ENCODE results near the gene CRK. TPM values are rescaled to one million over a fixed set of nuclear protein-coding genes. Genes with fewer than 3 reads are reported as not detected.

Gene CRK
- total RNA-seq, 1 experiment from 2014 or later: 57.9 TPM

DNA sequence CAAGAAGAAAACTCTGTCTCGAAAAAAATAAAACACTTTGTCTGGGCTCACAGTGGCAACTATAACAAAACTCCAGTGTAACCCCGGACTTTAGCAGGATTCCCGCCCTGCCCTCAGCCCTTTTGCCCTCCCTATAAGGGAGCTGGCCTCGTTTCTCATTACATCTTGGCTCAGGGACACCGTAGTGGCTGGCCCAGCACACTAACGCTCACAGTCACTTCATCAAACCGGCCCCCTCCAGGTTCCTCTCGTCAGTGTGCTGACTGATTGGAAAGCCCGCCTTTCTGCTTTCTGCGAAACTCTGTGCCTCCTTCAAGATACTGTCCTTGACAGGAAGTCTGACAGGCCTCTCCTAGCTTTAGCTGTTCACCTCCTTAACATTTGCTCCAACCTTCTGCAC is 47.7 kb upstream of the CRK start:
- H3K9me3 ChIP-seq (ENCODE audit: insufficient read depth, low read depth): no peaks in the 10 kb centered on the region
- H3F3A ChIP-seq (ENCODE audit: insufficient read depth, low read depth): no peaks in the 10 kb centered on the region
- TF ChIP-seq CTCF (conservative IDR thresholded peaks at IDR 0.05) (no peak), EZH2 (IDR thresholded peaks at IDR 0.05; ENCODE audit: low read depth) (no peak)
- no peak overlapping the region for H3K27ac ChIP-seq
- no peak overlapping the region for H3K4me2 ChIP-seq
- BruUV-seq (replicated peaks): no TSS peak
- no peaks in the 10 kb centered on the region for H3K27me3 ChIP-seq (ENCODE audit: insufficient read depth, low read depth)
- H3K9me2 ChIP-seq (ENCODE audit: insufficient read depth): no peaks in the 10 kb centered on the region
- no peaks in the 10 kb centered on the region for H4K20me1 ChIP-seq (ENCODE audit: insufficient read depth)
- H3K79me2 ChIP-seq (ENCODE audit: low read depth): no peaks in the 10 kb centered on the region
- CTCF ChIA-PET: no interaction called here
- H3K4me3 ChIP-seq: no peak overlapping the region
- no peak overlapping the region for H2AFZ ChIP-seq
- no peaks in the 10 kb centered on the region for H3K4me1 ChIP-seq (replicated peaks; ENCODE audit: insufficient read depth)
- H3K36me3 ChIP-seq (ENCODE audit: low read depth): no peaks in the 10 kb centered on the region
- POLR2A ChIA-PET (ENCODE audit: unreplicated experiment): interaction anchor here (0.7 kb wide), 1 partner anchor 11 kb away, joined by 3 read pairs; no protein-coding TSS in a partner anchor
- intact Hi-C loops (cut with micrococcal nuclease; ENCODE audit: unreplicated experiment): no loop called here
- no peak for DNase-seq

DNA sequence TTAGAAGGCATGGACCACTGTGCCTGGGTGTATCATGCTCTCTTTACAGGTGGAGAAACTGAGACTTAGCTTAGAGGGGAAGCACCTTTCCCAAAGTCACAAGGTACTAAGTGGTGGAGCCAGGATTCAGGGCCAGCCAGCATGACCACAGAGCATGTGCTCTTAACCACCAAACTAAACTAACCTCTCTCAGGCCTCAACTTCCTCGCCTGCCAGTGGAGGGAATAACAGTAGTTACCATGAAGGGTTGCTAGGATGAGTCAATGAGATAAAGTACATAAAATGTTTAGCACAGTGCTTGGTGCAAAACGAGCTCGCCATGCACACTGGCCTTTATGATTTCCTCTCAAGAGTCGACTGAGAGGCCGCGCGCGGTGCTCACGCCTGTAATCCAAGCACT is 42.8 kb upstream of the CRK start:
- peak in 1 of 2 experiments; percentile 38 for DNase-seq
- POLR2A ChIA-PET (ENCODE audit: unreplicated experiment): interaction anchor here (0.6 to 1.0 kb wide), 2 partner anchors 17 to 967 kb away, joined by 5 to 20 read pairs; no protein-coding TSS in a partner anchor
- BruUV-seq (replicated peaks): no TSS peak

DNA sequence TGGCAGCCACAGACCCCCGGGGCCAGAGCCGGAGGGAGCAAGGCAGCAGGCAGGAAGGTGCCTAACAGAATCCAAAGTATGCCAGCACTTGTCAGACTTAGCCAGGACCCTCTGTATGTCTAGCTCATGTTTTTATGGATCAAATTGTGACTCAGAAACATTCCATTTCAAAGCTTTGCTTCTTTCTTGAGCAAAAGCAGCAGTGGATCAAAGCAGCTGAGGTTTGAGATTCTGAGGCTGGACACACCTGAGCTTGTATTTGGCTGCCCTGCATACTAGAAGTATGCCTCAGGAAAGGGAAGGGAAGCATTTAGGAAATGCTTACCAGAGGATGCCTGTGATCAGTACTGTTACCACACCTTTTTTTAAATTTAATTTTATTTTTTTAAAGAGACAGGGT is 42.2 kb upstream of the CRK start:
- H2AFZ ChIP-seq: no peak overlapping the region
- no peak overlapping the region for H3K4me3 ChIP-seq
- no peaks in the 10 kb centered on the region for H3K4me1 ChIP-seq (replicated peaks; ENCODE audit: insufficient read depth)
- TF ChIP-seq CTCF (conservative IDR thresholded peaks at IDR 0.05) (no peak), EZH2 (IDR thresholded peaks at IDR 0.05; ENCODE audit: low read depth) (no peak)
- no peaks in the 10 kb centered on the region for H3K9me2 ChIP-seq (ENCODE audit: insufficient read depth)
- H3K36me3 ChIP-seq (ENCODE audit: low read depth): no peaks in the 10 kb centered on the region
- no peaks in the 10 kb centered on the region for H3K9me3 ChIP-seq (ENCODE audit: insufficient read depth, low read depth)
- DNase-seq: peak in 1 of 2 experiments; percentile 31
- no peaks in the 10 kb centered on the region for H4K20me1 ChIP-seq (ENCODE audit: insufficient read depth)
- H3K79me2 ChIP-seq (ENCODE audit: low read depth): no peaks in the 10 kb centered on the region
- no peaks in the 10 kb centered on the region for H3K27me3 ChIP-seq (ENCODE audit: insufficient read depth, low read depth)
- peaks cover 16% of the 10 kb centered on the region; the same call in 1 of the 2 replicates for H3F3A ChIP-seq (ENCODE audit: insufficient read depth, low read depth)
- intact Hi-C loops (cut with micrococcal nuclease; ENCODE audit: unreplicated experiment): no loop called here
- CTCF ChIA-PET: no interaction called here
- no peak overlapping the region for H3K27ac ChIP-seq
- POLR2A ChIA-PET (ENCODE audit: unreplicated experiment): interaction anchor here (1.0 kb wide), 1 partner anchor 18 kb away, joined by 5 read pairs; no protein-coding TSS in a partner anchor
- BruUV-seq (replicated peaks): no TSS peak
- no peak overlapping the region for H3K4me2 ChIP-seq

More for the DNA sequence above, 42.8 kb upstream of the CRK start:
- Histone ChIP-seq H2AFZ (no peak overlapping the region), H3K4me3 (no peak overlapping the region), H3K36me3 (ENCODE audit: low read depth) (no peaks in the 10 kb centered on the region), H3K27me3 (ENCODE audit: insufficient read depth, low read depth) (no peaks in the 10 kb centered on the region), H3K9me3 (ENCODE audit: insufficient read depth, low read depth) (no peaks in the 10 kb centered on the region), H3F3A (ENCODE audit: insufficient read depth, low read depth) (peaks cover 16% of the 10 kb centered on the region; the same call in 1 of the 2 replicates), H3K27ac (no peak overlapping the region), H3K9me2 (ENCODE audit: insufficient read depth) (no peaks in the 10 kb centered on the region), H4K20me1 (ENCODE audit: insufficient read depth) (no peaks in the 10 kb centered on the region), H3K4me1 (replicated peaks; ENCODE audit: insufficient read depth) (no peaks in the 10 kb centered on the region), H3K4me2 (no peak overlapping the region), H3K79me2 (ENCODE audit: low read depth) (no peaks in the 10 kb centered on the region)
- CTCF ChIA-PET: no interaction called here
- intact Hi-C loops (cut with micrococcal nuclease; ENCODE audit: unreplicated experiment): no loop called here
- no peak for TF ChIP-seq CTCF (conservative IDR thresholded peaks at IDR 0.05)
